HG03565 (cell line): ENCODE measurements around the gene METTL25B.

ENCODE experiments used
- ATAC-seq: cut with Tn5 transposase; IDR thresholded peaks from one replicate; pipeline ENCODE4 v1.9.1; 2021; ENCODE audit warnings: mild to moderate bottlenecking, moderate library complexity; ENCODE audit not compliant: unreplicated experiment

METTL25B gene

GRCh38 chr1:156700736-156701531 lies 27.3 kb upstream of the METTL25B start:
- no peak for ATAC-seq

GRCh38 chr1:156703336-156703735 lies 24.9 kb upstream of the METTL25B start:
- ATAC-seq: no peak

GRCh38 chr1:156703741-156704140 lies 24.5 kb upstream of the METTL25B start:
- no peak for ATAC-seq

- ATAC-seq: no peak
These were observed 24.0 kb upstream of the METTL25B start for GRCh38 chr1:156704166-156704711.

- ATAC-seq: no peak
These were observed 23.3 kb upstream of the METTL25B start for GRCh38 chr1:156704930-156705320.

- ATAC-seq: no peak
These were observed 22.9 kb upstream of the METTL25B start, which contains the start of gene CRABP2 for GRCh38 chr1:156705321-156705917. CRABP2 (minus strand) TSS chr1:156705583; CDS start chr1:156705446, 137 bp downstream.

GRCh38 chr1:156705918-156706656 lies 22.2 kb upstream of the METTL25B start:
- ATAC-seq: no peak

- ATAC-seq: no peak
These were observed 21.4 kb upstream of the METTL25B start for GRCh38 chr1:156706657-156707416.

GRCh38 chr1:156707417-156708217 lies 20.7 kb upstream of the METTL25B start:
- no peak for ATAC-seq

- no peak for ATAC-seq
These were observed 20.0 kb upstream of the METTL25B start for GRCh38 chr1:156708218-156708661.

- no peak for ATAC-seq
These were observed 19.2 kb upstream of the METTL25B start for GRCh38 chr1:156709031-156709430.

- ATAC-seq: no peak
These were observed 18.3 kb upstream of the METTL25B start for GRCh38 chr1:156709757-156710489.

GRCh38 chr1:156711011-156711817 lies 17.1 kb upstream of the METTL25B start:
- ATAC-seq: no peak

GRCh38 chr1:156712626-156713025 lies 15.6 kb upstream of the METTL25B start:
- ATAC-seq: no peak

GRCh38 chr1:156714830-156715229 lies 13.4 kb upstream of the METTL25B start:
- no peak for ATAC-seq

GRCh38 chr1:156717351-156717750 lies 10.9 kb upstream of the METTL25B start:
- ATAC-seq: no peak

- ATAC-seq: no peak
These were observed 7.1 kb upstream of the METTL25B start for GRCh38 chr1:156721131-156721530.

- no peak for ATAC-seq
These were observed 6.7 kb upstream of the METTL25B start for GRCh38 chr1:156721535-156721934.
